Endothelial cell of umbilical vein (primary cell): ENCODE data around the gene SLC50A1. TPM values are rescaled to one million over a fixed set of nuclear protein-coding genes. Genes with fewer than 3 reads are reported as not detected.

ENCODE experiments used
- BruUV-seq: library from RNA; stranded (reverse); fragments of 400-500 nt; replicated peaks from 2 replicates; lab custom pipeline; 2021; lab: Mats Ljungman, UMichigan
- CTCF ChIA-PET: fragments of 300-600, 350-600 bp; sonication (Branson Sonifier 250); formaldehyde crosslinking; loops from one replicate; lab custom pipeline; 2021; ENCODE audit warnings: antibody characterized with exemption, inconsistent platforms; lab: Charles Lee
- POLR2A ChIA-PET: fragments of 300-600, 350-600 bp; sonication (Branson Sonifier 250); formaldehyde crosslinking; loops from one replicate; lab custom pipeline; 2021; ENCODE audit warnings: antibody characterized with exemption, inconsistent platforms; lab: Charles Lee
- DNase-seq: peaks from one replicate; pipeline ENCODE4 v3.0.0-alpha.2; 2011; ENCODE audit warnings: low read depth, low spot score
- FAIRE-seq: peaks from 2 replicates; lab custom pipeline; 2011; peaks lifted over from hg19 to GRCh38; lab: Jason Lieb, UNC
- H2AFZ ChIP-seq: 2 replicates; pipeline ENCODE4 v1.6.0; 2012; ENCODE audit warnings: low read depth, low read length, control low read depth, inconsistent platforms
- H3K27ac ChIP-seq: 2 replicates; pipeline ENCODE4 v1.5.1; 2011; ENCODE audit warnings: low read depth, mild to moderate bottlenecking, control low read depth, low read length, moderate library complexity; ENCODE audit not compliant: insufficient read depth
- H3K27me3 ChIP-seq, 2 experiments: 2 replicates each; pipeline versions ENCODE4 v1.6.0 to v1.6.1; 2011; ENCODE audit warnings: low read length in 2 of 2, mixed read lengths in 1 of 2; ENCODE audit not compliant: control insufficient read depth in 2 of 2, insufficient read depth in 2 of 2
- H3K36me3 ChIP-seq, 2 experiments: 2 replicates in 1 of 2; 3 replicates in 1 of 2; pipeline ENCODE4 v1.5.1; 2011; ENCODE audit warnings: low read length in 2 of 2, mild to moderate bottlenecking in 1 of 2, moderate library complexity in 1 of 2; ENCODE audit not compliant: control insufficient read depth in 2 of 2, insufficient read depth in 2 of 2; ENCODE audit errors: extremely low read depth in 1 of 2
- H3K4me1 ChIP-seq: 3 replicates; pipeline ENCODE4 v1.5.1; 2011; ENCODE audit warnings: mild to moderate bottlenecking, low read length; ENCODE audit not compliant: control insufficient read depth, insufficient read depth; ENCODE audit errors: extremely low read depth
- H3K4me2 ChIP-seq: 2 replicates; pipeline ENCODE4 v1.6.1; 2011; ENCODE audit warnings: low read length, control low read depth, mixed read lengths; ENCODE audit not compliant: insufficient read depth
- H3K4me3 ChIP-seq, 3 experiments: fragments of 200-600 bp in 1 of 3; sonication (generic), shearing (Covaris generic) in 1 of 3; replicated peaks in 1 of 3; 2 replicates each; pipeline ENCODE4 v1.5.1; 2011 to 2016; ENCODE audit warnings: control low read depth in 3 of 3, low read length in 3 of 3, mild to moderate bottlenecking in 2 of 3, inconsistent platforms in 1 of 3, low read depth in 1 of 3, moderate library complexity in 1 of 3; ENCODE audit not compliant: insufficient read depth in 1 of 3
- H3K79me2 ChIP-seq: 2 replicates; pipeline ENCODE4 v1.6.0; 2012; ENCODE audit warnings: low read length, inconsistent platforms; ENCODE audit not compliant: control insufficient read depth, insufficient read depth
- H3K9ac ChIP-seq: replicated peaks from 2 replicates; pipeline ENCODE3; 2011; ENCODE audit warnings: low read length, control low read depth; ENCODE audit not compliant: insufficient read depth; ENCODE audit errors: extremely low read depth
- H3K9me1 ChIP-seq: replicated peaks from 3 replicates; pipeline ENCODE4 v1.6.0; 2011; ENCODE audit warnings: mild to moderate bottlenecking, low read length; ENCODE audit not compliant: control insufficient read depth, insufficient read depth; ENCODE audit errors: extremely low read depth
- H3K9me3 ChIP-seq: replicated peaks from 2 replicates; pipeline ENCODE4 v1.5.1; 2012; ENCODE audit warnings: low read length, inconsistent platforms; ENCODE audit not compliant: control insufficient read depth, insufficient read depth
- H4K20me1 ChIP-seq: replicated peaks from 2 replicates; pipeline ENCODE3; 2011; ENCODE audit warnings: mild to moderate bottlenecking, low read length; ENCODE audit not compliant: control insufficient read depth, insufficient read depth; ENCODE audit errors: extremely low read depth
- EZH2 ChIP-seq: IDR thresholded peaks from 2 replicates; pipeline ENCODE4 v1.6.1; 2012; ENCODE audit warnings: borderline replicate concordance, low read depth, mild to moderate bottlenecking, moderate library complexity, low read length, inconsistent platforms; ENCODE audit not compliant: severe bottlenecking
- FOS ChIP-seq: IDR thresholded peaks from 2 replicates; pipeline ENCODE4 v1.6.1; 2011; ENCODE audit warnings: mild to moderate bottlenecking, low read length, moderate library complexity, borderline replicate concordance; ENCODE audit not compliant: insufficient read depth
- GATA2 ChIP-seq: IDR thresholded peaks from 2 replicates; pipeline ENCODE4 v1.7.0; 2011; ENCODE audit warnings: low read depth, mild to moderate bottlenecking, moderate library complexity, mixed read lengths, low read length; ENCODE audit not compliant: insufficient read length, insufficient read depth
- JUN ChIP-seq: IDR thresholded peaks from 2 replicates; pipeline ENCODE4 v1.6.1; 2011; ENCODE audit warnings: borderline replicate concordance, low read depth; ENCODE audit not compliant: insufficient read length, insufficient read depth
- MAX ChIP-seq: IDR thresholded peaks from 2 replicates; pipeline ENCODE4 v1.6.1; 2011; ENCODE audit not compliant: insufficient read depth, insufficient read length
- MYC ChIP-seq: IDR thresholded peaks from one replicate; pipeline ENCODE4 v1.6.1; 2011; ENCODE audit warnings: mild to moderate bottlenecking, low read depth, low read length
- POLR2A ChIP-seq: IDR thresholded peaks from 2 replicates; pipeline ENCODE4 v1.6.1; 2012; ENCODE audit warnings: low read depth, mild to moderate bottlenecking, control low read depth, low read length
- POLR2AphosphoS5 ChIP-seq: IDR thresholded peaks from 2 replicates; pipeline ENCODE4 v1.6.1; 2012; ENCODE audit warnings: low read depth, mild to moderate bottlenecking, control low read depth, low read length, moderate library complexity; ENCODE audit not compliant: insufficient read depth
- dilution Hi-C: fragments of 300-500 bp; cut with MboI; formaldehyde crosslinking; loops from one replicate; pipeline ENCODE4 v1.15.0; 2019; ENCODE audit warnings: low sequenced_read_pairs; ENCODE audit not compliant: extremely low pct_ligation_motif_present
- intact Hi-C: fragments of 100-400 bp; cut with micrococcal nuclease; formaldehyde crosslinking; loops from one replicate; pipeline ENCODE4 v1.10.0; 2022
- polyA plus RNA-seq, 4 experiments: library from polyadenylated mRNA; depleted of rRNA in 3 of 4; stranded (reverse) in 3 of 4; unstranded in 1 of 4; fragments of >200 nt; gene quantifications; 2 replicates each; pipeline versions ENCODE4 v1.2.1 to v1.2.3, GENCODE V29; 2011 to 2012; ENCODE audit warnings: missing spikeins in 1 of 4
- total RNA-seq: library from RNA; stranded (reverse); gene quantifications from 2 replicates; pipeline ENCODE4 v1.2.3, GENCODE V29; 2021
- TF ChIP-seq, protein P1 (sequence below), 2 donors: IDR thresholded peaks; 1 replicate in 1 of 2; 2 replicates in 1 of 2; pipeline ENCODE4 v1.5.1; 2011; ENCODE audit warnings: low read length in 2 of 2, mild to moderate bottlenecking in 2 of 2, moderate library complexity in 2 of 2, control low read depth in 1 of 2, inconsistent platforms in 1 of 2, low read depth in 1 of 2; ENCODE audit not compliant: insufficient read depth in 1 of 2; ENCODE audit errors: extremely low read depth in 1 of 2

The SLC50A1 gene
- total and polyA plus RNA-seq, 2 donors (not counting 3 experiments of a cell fraction or from before 2014, with no cell fraction given), result 29.5 to 66.1 TPM

GRCh38 chr1:155107309-155108264 is 28.1 kb upstream of the SLC50A1 start:
- intact Hi-C loops, result no loop called here
- Histone ChIP-seq H3K4me3 (no peak overlapping the region), H3K9me3 (no peaks in the 10 kb centered on the region), H3K4me1 (peaks cover 3% of the 10 kb centered on the region), H3K36me3 (no peaks in the 10 kb centered on the region), H2AFZ (no peak overlapping the region), H3K27ac (no peak overlapping the region), H3K9me1 (no peaks in the 10 kb centered on the region), H4K20me1 (no peaks in the 10 kb centered on the region), H3K79me2 (no peaks in the 10 kb centered on the region), H3K4me2 (no peak overlapping the region), H3K9ac (no peak overlapping the region), H3K27me3 (peaks cover 6 to 9% of the 10 kb centered on the region in 2 experiments)
- POLR2A ChIA-PET, result no interaction called here
- FAIRE-seq (no peak), DNase-seq (no peak)
- no TSS peak for BruUV-seq
- CTCF ChIA-PET, result interaction anchor here (1.0 to 5.9 kb wide), 7 partner anchors 10 to 65 kb away, joined by 3 to 37 read pairs (median 5); partner anchors contain the start of gene KRTCAP2
- dilution Hi-C loops, result no loop called here
- TF ChIP-seq GATA2, result no peak
- no peak for TF ChIP-seq FOS
- TF ChIP-seq, protein P1, sequence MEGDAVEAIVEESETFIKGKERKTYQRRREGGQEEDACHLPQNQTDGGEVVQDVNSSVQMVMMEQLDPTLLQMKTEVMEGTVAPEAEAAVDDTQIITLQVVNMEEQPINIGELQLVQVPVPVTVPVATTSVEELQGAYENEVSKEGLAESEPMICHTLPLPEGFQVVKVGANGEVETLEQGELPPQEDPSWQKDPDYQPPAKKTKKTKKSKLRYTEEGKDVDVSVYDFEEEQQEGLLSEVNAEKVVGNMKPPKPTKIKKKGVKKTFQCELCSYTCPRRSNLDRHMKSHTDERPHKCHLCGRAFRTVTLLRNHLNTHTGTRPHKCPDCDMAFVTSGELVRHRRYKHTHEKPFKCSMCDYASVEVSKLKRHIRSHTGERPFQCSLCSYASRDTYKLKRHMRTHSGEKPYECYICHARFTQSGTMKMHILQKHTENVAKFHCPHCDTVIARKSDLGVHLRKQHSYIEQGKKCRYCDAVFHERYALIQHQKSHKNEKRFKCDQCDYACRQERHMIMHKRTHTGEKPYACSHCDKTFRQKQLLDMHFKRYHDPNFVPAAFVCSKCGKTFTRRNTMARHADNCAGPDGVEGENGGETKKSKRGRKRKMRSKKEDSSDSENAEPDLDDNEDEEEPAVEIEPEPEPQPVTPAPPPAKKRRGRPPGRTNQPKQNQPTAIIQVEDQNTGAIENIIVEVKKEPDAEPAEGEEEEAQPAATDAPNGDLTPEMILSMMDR (IDR thresholded peaks at IDR 0.05; ENCODE audit: extremely low read depth in 1 of 2, insufficient read depth in 1 of 2, low read depth in 1 of 2, low read length in 2 of 2), result no peak
- no peak for TF ChIP-seq JUN
- no peak for TF ChIP-seq MYC
- no peak for TF ChIP-seq EZH2
- no peak for TF ChIP-seq MAX
- no peak for TF ChIP-seq POLR2AphosphoS5
- no peak for TF ChIP-seq POLR2A
